Gastrocnemius medialis (tissue), 4 donors: ENCODE data around the gene KHK. TPM values are rescaled to one million over a fixed set of nuclear protein-coding genes. Genes with fewer than 3 reads are reported as not detected.

Experiments
- ATAC-seq, 2 donors: fragments of 150-250 bp; one replicate each; pipeline ENCODE4 v1.9.1; 2016
- DNase-seq, 2 donors: peaks; one replicate each; pipeline ENCODE4 v3.0.0-alpha.2; 2019
- H3K27ac ChIP-seq, 4 donors: fragments of 200-600 bp; sonication (generic); 1 replicate in 1 of 4; 2 replicates in 3 of 4; pipeline ENCODE4 v1.5.1; 2016 to 2018; ENCODE audit warnings: mild to moderate bottlenecking in 2 of 4, moderate library complexity in 1 of 4
- H3K27me3 ChIP-seq, 3 donors: fragments of 200-600 bp; sonication (generic) in 2 of 3; 1 replicate in 1 of 3; 2 replicates in 2 of 3; pipeline versions ENCODE4 v1.5.1 to v1.6.0; 2016 to 2019; ENCODE audit warnings: mild to moderate bottlenecking in 1 of 3, moderate library complexity in 1 of 3
- H3K36me3 ChIP-seq, 2 donors: fragments of 200-600 bp; sonication (generic) in 1 of 2; one replicate each; pipeline ENCODE4 v1.5.1; 2017 to 2018
- H3K4me1 ChIP-seq, 2 donors: fragments of 200-600 bp; sonication (generic) in 1 of 2; one replicate each; pipeline ENCODE4 v1.5.1; 2016 to 2017; ENCODE audit warnings: mild to moderate bottlenecking in 2 of 2
- H3K4me3 ChIP-seq, 4 donors: fragments of 200-600 bp; sonication (generic) in 3 of 4; 1 replicate in 1 of 4; 2 replicates in 3 of 4; pipeline ENCODE4 v1.5.1; 2016 to 2019; ENCODE audit warnings: mild to moderate bottlenecking in 2 of 4
- H3K9me3 ChIP-seq, 3 donors: fragments of 200-600 bp; sonication (generic) in 2 of 3; 1 replicate in 1 of 3; 2 replicates in 2 of 3; pipeline ENCODE4 v1.5.1; 2016 to 2019
- POLR2A ChIP-seq, 2 donors: fragments of 450-650 bp; IDR thresholded peaks; one replicate each; pipeline ENCODE4 v1.6.1; 2017; ENCODE audit warnings: antibody characterized with exemption in 2 of 2, mild to moderate bottlenecking in 2 of 2, moderate library complexity in 2 of 2
- in situ Hi-C, 4 donors: fragments of 200-750 bp; cut with MboI; loops; one replicate each; pipeline versions ENCODE4 v1.15.0 to v1.8.0; 2017; ENCODE audit warnings: low sequenced_read_pairs in 4 of 4
- intact Hi-C: fragments of 100-400 bp; cut with DNase I; formaldehyde crosslinking; loops from one replicate; pipeline ENCODE4 v1.15.1; 2023; ENCODE audit warnings: low total_unique reads
- total RNA-seq, 4 donors: library from RNA; depleted of rRNA; stranded (reverse); fragments of >200 nt; gene quantifications; one replicate each; pipeline versions ENCODE4 v1.1.0 to v1.2.3, GENCODE V29; 2016
- TF ChIP-seq, protein P1 (sequence below), 5 experiments: fragments of 450-650 bp in 3 of 5; fragments of 200-600 bp in 2 of 5; sonication (generic) in 2 of 5; IDR thresholded peaks in 4 of 5; conservative IDR thresholded peaks in 1 of 5; 1 replicate in 4 of 5; 2 replicates in 1 of 5; pipeline ENCODE4 v1.5.1; 2016 to 2019; ENCODE audit warnings: antibody characterized with exemption in 5 of 5, mild to moderate bottlenecking in 3 of 5, moderate library complexity in 3 of 5

The KHK gene
- total RNA-seq, 4 donors from 2014 or later: 0.91 to 5.4 (median 1.3) TPM; not detected in 1

DNA sequence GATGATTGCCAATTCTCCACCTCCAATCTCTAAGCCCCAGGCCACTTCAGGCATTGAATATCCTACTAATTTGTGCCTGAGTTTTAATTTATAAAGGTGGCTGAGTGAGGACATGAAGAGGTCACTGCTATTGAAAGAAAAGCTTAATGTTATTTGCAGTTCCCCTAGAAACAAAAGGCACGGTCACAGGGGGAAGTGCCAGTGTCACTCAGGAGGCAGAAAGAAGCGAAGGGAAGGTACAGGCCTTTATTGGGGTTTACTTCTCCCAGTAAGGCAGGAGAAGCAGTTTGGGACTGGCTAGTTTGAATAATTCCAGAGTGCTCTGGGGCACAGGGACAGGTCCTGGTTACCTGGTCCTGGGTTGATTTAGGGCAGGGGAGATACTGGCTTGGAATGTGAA is 35.3 kb downstream of the KHK start:
- peaks cover 0 to 5% (median 0%) of the 10 kb centered on the region in 3 donors for H3K27me3 ChIP-seq
- in situ Hi-C loops (no loop called here), intact Hi-C loops (loop anchor here (5.0 kb wide), 1 partner anchor 160 kb away; the partner anchor contains the start of gene TRIM54)
- ATAC-seq (no peak), DNase-seq (no peak)
- peaks cover 21 to 28% of the 10 kb centered on the region in 2 donors for H3K4me1 ChIP-seq
- H3K27ac ChIP-seq: peak overlapping the region in 1 of 4 donors; percentile 93
- H3K36me3 ChIP-seq: no peaks in the 10 kb centered on the region
- no peaks in the 10 kb centered on the region for H3K9me3 ChIP-seq
- H3K4me3 ChIP-seq: no peak overlapping the region
- TF ChIP-seq POLR2A (IDR thresholded peaks at IDR 0.05): no peak
- TF ChIP-seq, protein P1, sequence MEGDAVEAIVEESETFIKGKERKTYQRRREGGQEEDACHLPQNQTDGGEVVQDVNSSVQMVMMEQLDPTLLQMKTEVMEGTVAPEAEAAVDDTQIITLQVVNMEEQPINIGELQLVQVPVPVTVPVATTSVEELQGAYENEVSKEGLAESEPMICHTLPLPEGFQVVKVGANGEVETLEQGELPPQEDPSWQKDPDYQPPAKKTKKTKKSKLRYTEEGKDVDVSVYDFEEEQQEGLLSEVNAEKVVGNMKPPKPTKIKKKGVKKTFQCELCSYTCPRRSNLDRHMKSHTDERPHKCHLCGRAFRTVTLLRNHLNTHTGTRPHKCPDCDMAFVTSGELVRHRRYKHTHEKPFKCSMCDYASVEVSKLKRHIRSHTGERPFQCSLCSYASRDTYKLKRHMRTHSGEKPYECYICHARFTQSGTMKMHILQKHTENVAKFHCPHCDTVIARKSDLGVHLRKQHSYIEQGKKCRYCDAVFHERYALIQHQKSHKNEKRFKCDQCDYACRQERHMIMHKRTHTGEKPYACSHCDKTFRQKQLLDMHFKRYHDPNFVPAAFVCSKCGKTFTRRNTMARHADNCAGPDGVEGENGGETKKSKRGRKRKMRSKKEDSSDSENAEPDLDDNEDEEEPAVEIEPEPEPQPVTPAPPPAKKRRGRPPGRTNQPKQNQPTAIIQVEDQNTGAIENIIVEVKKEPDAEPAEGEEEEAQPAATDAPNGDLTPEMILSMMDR (IDR thresholded peaks at IDR 0.05 in 4 of 5, conservative IDR thresholded peaks at IDR 0.05 in 1 of 5): no peak

DNA sequence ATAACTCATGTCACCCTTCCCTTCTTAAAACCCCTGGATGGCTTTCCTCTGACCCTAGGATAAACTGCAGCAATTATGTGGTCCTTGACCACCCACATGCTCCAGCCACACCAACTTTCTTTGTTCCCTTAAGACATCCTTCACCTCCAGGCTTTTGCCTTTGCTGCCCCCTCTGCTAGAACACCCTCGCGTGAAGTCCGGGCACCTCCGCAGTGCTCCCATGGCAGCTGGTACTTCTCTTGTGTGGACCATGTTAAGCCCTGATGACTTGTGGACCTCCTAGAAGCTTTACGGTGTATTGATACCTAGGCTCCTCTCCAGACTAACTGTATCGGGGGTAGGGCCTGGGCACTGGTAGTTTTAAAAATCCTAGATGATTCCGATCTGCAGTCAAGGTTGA is 36.2 kb downstream of the KHK start:
- ATAC-seq (no peak), DNase-seq (no peak)
- peaks cover 21 to 30% of the 10 kb centered on the region in 2 donors for H3K4me1 ChIP-seq
- H3K36me3 ChIP-seq: no peaks in the 10 kb centered on the region
- intact Hi-C loops (loop anchor here (5.0 kb wide), 1 partner anchor 160 kb away; the partner anchor contains the start of gene TRIM54), in situ Hi-C loops (no loop called here)
- H3K27ac ChIP-seq: peak overlapping the region; percentile 83 to 93 (median 86)
- TF ChIP-seq, protein P1 (IDR thresholded peaks at IDR 0.05 in 4 of 5, conservative IDR thresholded peaks at IDR 0.05 in 1 of 5): no peak
- TF ChIP-seq POLR2A (IDR thresholded peaks at IDR 0.05): no peak
- H3K9me3 ChIP-seq: no peaks in the 10 kb centered on the region
- peak overlapping the region in 3 of 4 donors; percentile 65 to 80 (median 74) for H3K4me3 ChIP-seq
- peaks cover 0 to 5% (median 0%) of the 10 kb centered on the region in 3 donors for H3K27me3 ChIP-seq

DNA sequence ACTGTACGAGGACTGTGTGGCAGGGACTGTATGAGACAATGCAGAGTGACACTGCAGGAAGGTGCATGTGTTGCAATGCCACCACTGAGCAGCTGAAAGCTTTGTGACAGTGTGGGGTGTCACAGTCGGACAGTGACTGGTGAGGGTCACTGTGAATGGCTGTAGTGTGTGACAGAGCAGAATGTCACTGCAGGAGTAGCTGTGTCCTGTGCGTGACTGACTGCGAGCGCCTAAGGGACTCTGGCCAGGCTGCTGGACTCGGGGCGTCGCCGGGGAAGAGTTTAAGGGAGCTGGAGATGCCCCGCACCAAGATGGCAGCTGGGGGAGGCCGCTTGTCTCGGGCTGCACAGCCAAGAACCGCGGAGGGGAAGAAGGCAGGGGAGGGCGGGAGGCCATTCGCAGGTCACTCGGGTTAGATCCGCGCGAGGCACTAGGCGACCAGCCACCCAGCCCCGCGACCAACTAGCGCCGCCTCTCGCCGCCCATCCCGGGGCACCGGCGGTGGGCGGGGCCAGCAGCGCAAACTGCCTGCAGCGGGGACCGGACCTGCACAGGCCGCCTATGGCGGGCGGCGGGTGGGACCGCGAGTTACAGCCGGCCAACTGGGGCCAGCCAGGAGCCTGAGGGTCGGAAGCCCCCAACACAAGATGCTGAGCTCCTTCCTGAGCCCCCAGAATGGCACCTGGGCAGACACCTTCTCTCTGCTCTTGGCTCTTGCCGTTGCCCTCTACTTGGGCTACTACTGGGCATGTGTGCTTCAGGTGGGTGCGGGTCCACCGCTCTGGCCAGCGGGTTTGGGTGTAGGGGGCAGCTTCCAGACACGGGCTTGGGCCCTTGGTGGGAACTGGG is 37.0 kb downstream of the KHK start, which contains the start of gene ABHD1:
TSS of gene ABHD1 (plus strand) at position 514 of the 849 bp plus-strand sequence. CDS start at position 648, 134 bp downstream.
- ATAC-seq (peak; percentile 57 to 83), DNase-seq (peak; percentile 57 to 76)
- in situ Hi-C loops: no loop called here
- Histone ChIP-seq H3K9me3 (no peaks in the 10 kb centered on the region), H3K4me3 (peak within 1 kb of the TSS; percentile 65 to 80 (median 70)), H3K4me1 (peaks cover 16 to 27% of the 10 kb centered on the region in 2 donors), H3K27me3 (no peaks in the 10 kb centered on the region), H3K27ac (peak within 1 kb of the TSS; percentile 83 to 93 (median 86)), H3K36me3 (no peaks in the 10 kb centered on the region)
- TF ChIP-seq, protein P1 (IDR thresholded peaks at IDR 0.05 in 4 of 5, conservative IDR thresholded peaks at IDR 0.05 in 1 of 5): no peak
- peak; percentile 56 to 71 for TF ChIP-seq POLR2A (IDR thresholded peaks at IDR 0.05)
- intact Hi-C loops: loop anchor here (5.0 kb wide), 1 partner anchor 159 kb away; the partner anchor contains the start of gene TRIM54

DNA sequence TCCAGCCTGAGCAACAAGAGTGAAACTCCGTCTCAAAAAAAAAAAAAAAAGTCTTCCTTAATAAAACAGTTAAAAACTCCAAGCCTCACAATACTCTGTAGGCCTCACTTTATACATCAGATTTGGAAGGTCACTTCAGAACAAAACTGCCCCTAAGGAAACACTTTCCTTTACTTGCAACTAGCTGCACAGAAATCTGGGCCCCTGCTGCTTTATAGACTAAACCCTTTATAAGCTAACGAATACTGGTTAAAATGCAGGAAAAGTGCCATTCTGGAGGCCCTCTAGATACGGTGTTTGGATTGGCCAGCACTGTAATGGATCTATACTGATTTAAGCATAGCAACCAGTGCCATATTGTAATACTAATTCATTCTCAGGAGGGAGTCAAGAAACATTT is 38.5 kb downstream of the KHK start:
- intact Hi-C loops: no loop called here
- DNase-seq: no peak
- peaks cover 15 to 27% of the 10 kb centered on the region in 2 donors for H3K4me1 ChIP-seq
- in situ Hi-C loops: no loop called here
- no peaks in the 10 kb centered on the region for H3K27me3 ChIP-seq
- TF ChIP-seq, protein P1 (IDR thresholded peaks at IDR 0.05 in 4 of 5, conservative IDR thresholded peaks at IDR 0.05 in 1 of 5): no peak
- no peak for TF ChIP-seq POLR2A (IDR thresholded peaks at IDR 0.05)
- ATAC-seq: no peak
- H3K4me3 ChIP-seq: no peak overlapping the region
- no peaks in the 10 kb centered on the region for H3K36me3 ChIP-seq
- H3K27ac ChIP-seq: peak overlapping the region; percentile 83 to 93 (median 86)
- no peaks in the 10 kb centered on the region for H3K9me3 ChIP-seq
